DND-41 (cell line): ENCODE measurements around the gene LRRC59.

Source experiments
- CTCF ChIP-seq: IDR thresholded peaks from 2 replicates; pipeline ENCODE4 v1.5.1; 2012; ENCODE audit warnings: borderline replicate concordance, low read length, moderate library complexity, mild to moderate bottlenecking; ENCODE audit not compliant: poor library complexity, severe bottlenecking; ENCODE audit errors: extremely low read depth
- EZH2 ChIP-seq: IDR thresholded peaks from 3 replicates; pipeline ENCODE4 v1.6.1; 2012; ENCODE audit warnings: borderline replicate concordance, low read depth, mild to moderate bottlenecking, moderate library complexity, low read length, inconsistent platforms; ENCODE audit not compliant: severe bottlenecking

DNA sequence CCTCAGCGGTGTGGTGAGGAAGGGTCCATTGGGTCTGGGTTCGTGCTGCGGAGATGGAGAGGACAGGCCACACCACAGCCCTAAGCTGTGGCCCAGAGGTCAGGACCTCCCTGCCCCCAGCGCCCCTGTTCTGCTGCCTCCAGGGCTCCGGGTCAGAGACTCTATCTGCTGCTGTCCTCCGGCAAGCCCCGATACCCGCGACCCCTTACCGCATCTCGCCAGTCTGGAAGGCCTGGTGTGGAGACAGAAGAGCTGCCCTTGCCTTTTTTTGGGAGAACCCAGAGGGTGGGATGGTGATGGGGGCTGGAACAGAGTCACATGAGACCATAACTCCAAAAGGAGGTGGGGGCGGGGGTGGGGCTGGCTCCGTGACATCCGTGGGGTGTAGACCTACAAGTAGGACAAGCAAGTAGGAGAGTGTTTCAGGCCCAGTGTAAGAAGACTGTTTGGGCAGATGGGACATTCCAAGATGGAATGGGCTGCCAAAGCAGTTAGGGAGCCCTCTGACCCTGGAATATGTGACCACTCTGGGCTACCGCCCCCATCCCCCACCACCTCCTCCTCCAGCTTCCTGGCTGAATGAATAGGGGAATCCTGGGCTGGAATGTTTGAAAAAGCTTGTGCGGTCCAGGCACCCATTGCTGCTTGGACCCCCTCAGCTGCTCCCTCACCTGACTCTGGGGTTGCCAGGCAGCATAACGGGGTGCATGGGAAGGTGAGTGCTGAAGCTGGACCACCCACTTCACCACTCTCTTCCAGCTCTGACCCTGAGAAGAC lies 50.0 kb downstream of the LRRC59 start:
- no peak for TF ChIP-seq CTCF
- no peak for TF ChIP-seq EZH2
